Left lung (tissue), 10 donors: ENCODE data around the gene C1QTNF2. TPM values are rescaled to one million over a fixed set of nuclear protein-coding genes. Genes with fewer than 3 reads are reported as not detected.
A peak's percentile ranks its signal among the peaks of the same experiment; 100 is the strongest.

Experiments used
- ATAC-seq: fragments of 200-7000 bp; cut with Tn5 transposase; one replicate; pipeline ENCODE4 v1.9.1; 2020; ENCODE audit warnings: moderate library complexity
- DNase-seq, 4 donors: peaks; one replicate each; pipeline ENCODE4 v3.0.0-alpha.2; 2013 to 2020
- H3K27ac ChIP-seq, 2 donors: fragments of 200-600 bp; sonication (generic) in 1 of 2; one replicate each; pipeline versions ENCODE4 v1.5.0 to v1.8.0; 2020 to 2021
- H3K27me3 ChIP-seq, 2 donors: fragments of 200-600 bp; sonication (generic) in 1 of 2; one replicate each; pipeline versions ENCODE4 v1.5.0 to v1.8.0; 2020 to 2021
- H3K36me3 ChIP-seq, 2 donors: fragments of 200-600 bp; sonication (generic) in 1 of 2; one replicate each; pipeline versions ENCODE4 v1.5.0 to v1.8.0; 2020 to 2021
- H3K4me1 ChIP-seq, 2 donors: fragments of 200-600 bp; one replicate each; pipeline ENCODE4 v1.8.0; 2021
- H3K4me3 ChIP-seq, 2 donors: fragments of 200-600 bp; sonication (generic) in 1 of 2; one replicate each; pipeline versions ENCODE4 v1.5.0 to v1.8.0; 2020 to 2021; ENCODE audit warnings: mild to moderate bottlenecking in 1 of 2
- H3K9me3 ChIP-seq, 2 donors: fragments of 200-600 bp; sonication (generic) in 1 of 2; one replicate each; pipeline versions ENCODE4 v1.5.0 to v1.8.0; 2020 to 2021
- intact Hi-C, 2 donors: fragments of 100-400 bp; cut with DNase I; formaldehyde crosslinking; loops; one replicate each; pipeline versions ENCODE4 v1.11.2 to v1.14.2; 2022
- polyA plus RNA-seq, 6 donors: library from polyadenylated mRNA; unstranded; fragments of 120-200 nt; gene quantifications; one replicate each; pipeline ENCODE4 v1.2.1, GENCODE V29; 2013; ENCODE audit not compliant: insufficient read length in 6 of 6
- total RNA-seq, 2 donors: library from RNA; stranded (reverse); fragmentation: NEBNext Ultra II Directional; extraction: Animal tissue kit (Norgen Biotek cat#: 25700); gene quantifications; one replicate each; pipeline ENCODE4 v1.2.1, GENCODE V29; 2021
- TF ChIP-seq, protein P1 (sequence below), 2 donors: fragments of 200-600 bp; sonication (generic) in 1 of 2; IDR thresholded peaks; one replicate each; pipeline versions ENCODE4 v1.5.0 to v1.8.0; 2021; ENCODE audit warnings: antibody characterized with exemption in 2 of 2
- donor health status: DM: no; HTN: yes; CAD: no.
- donor health status: DM: no; HTN: no; CAD: no.

C1QTNF2 gene
- total and polyA plus RNA-seq, 8 donors = 2.3 to 5.3 (median 3.1) TPM

DNA sequence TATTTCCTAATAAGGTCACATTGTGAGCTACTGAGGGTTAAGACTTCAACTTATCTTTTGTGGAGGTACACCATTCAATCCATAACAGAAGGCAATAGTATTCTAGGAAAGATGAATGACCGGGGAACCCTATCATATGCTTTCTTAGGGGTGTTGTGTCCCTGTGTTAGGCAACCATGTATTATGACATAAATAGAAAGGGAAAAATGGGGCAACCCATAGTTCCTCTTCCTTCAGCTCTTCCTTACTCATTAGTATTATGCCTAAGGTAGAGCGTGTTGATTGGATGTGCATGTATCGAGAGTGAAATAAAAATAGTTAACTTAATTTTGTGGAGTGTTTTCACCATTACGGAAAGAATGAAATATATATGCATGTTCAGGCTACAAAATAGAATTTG, 52.0 kb downstream of the C1QTNF2 start:
- no peak overlapping the region for H3K4me3 ChIP-seq
- ATAC-seq (peak; percentile 19), DNase-seq (no peak)
- TF ChIP-seq, protein P1, sequence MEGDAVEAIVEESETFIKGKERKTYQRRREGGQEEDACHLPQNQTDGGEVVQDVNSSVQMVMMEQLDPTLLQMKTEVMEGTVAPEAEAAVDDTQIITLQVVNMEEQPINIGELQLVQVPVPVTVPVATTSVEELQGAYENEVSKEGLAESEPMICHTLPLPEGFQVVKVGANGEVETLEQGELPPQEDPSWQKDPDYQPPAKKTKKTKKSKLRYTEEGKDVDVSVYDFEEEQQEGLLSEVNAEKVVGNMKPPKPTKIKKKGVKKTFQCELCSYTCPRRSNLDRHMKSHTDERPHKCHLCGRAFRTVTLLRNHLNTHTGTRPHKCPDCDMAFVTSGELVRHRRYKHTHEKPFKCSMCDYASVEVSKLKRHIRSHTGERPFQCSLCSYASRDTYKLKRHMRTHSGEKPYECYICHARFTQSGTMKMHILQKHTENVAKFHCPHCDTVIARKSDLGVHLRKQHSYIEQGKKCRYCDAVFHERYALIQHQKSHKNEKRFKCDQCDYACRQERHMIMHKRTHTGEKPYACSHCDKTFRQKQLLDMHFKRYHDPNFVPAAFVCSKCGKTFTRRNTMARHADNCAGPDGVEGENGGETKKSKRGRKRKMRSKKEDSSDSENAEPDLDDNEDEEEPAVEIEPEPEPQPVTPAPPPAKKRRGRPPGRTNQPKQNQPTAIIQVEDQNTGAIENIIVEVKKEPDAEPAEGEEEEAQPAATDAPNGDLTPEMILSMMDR (IDR thresholded peaks at IDR 0.05) = no peak
- H3K36me3 ChIP-seq = no peaks in the 10 kb centered on the region
- peaks cover 0 to 8% of the 10 kb centered on the region in 2 donors for H3K27me3 ChIP-seq
- H3K9me3 ChIP-seq = no peaks in the 10 kb centered on the region
- peaks cover 0 to 38% of the 10 kb centered on the region in 2 donors for H3K4me1 ChIP-seq
- intact Hi-C loops = no loop called here
- H3K27ac ChIP-seq = peak overlapping the region in 1 of 2 donors; percentile 30

- ATAC-seq (peak; percentile 18), DNase-seq (no peak)
- intact Hi-C loops = no loop called here
- H3K9me3 ChIP-seq = no peaks in the 10 kb centered on the region
- peak overlapping the region in 1 of 2 donors; percentile 37 for H3K27ac ChIP-seq
- TF ChIP-seq, protein P1 (IDR thresholded peaks at IDR 0.05) = no peak
- no peak overlapping the region for H3K4me3 ChIP-seq
- no peaks in the 10 kb centered on the region for H3K36me3 ChIP-seq
- H3K27me3 ChIP-seq = peaks cover 0 to 18% of the 10 kb centered on the region in 2 donors
- H3K4me1 ChIP-seq = peaks cover 0 to 44% of the 10 kb centered on the region in 2 donors
Observed at GRCh38 chr5:160317434-160317833, 53.0 kb downstream of the C1QTNF2 start.

DNA sequence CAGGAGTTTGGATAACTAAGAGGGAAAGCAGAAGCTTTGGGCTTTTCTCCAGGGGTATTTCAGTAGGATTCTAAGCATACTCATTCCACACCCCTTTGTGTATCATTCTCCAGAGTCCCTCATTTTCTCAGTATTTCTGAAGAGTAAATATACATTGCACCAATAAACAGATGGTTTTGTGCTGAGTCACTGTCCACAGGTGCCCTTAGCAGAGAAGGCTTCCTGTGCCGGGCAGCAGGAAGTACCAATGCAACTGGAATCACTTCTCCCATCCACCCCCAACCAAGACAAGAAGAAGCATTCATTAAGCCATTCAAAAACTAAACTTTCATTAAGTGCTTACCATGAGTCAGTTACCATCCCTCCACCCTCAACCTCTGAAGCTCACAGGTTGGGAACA, 54.5 kb downstream of the C1QTNF2 start:
- ATAC-seq = peak; percentile 56
- DNase-seq = peak in 1 of 4 donors; percentile 54
- peaks cover 0 to 44% of the 10 kb centered on the region in 2 donors for H3K4me1 ChIP-seq
- intact Hi-C loops = no loop called here
- H3K36me3 ChIP-seq = no peaks in the 10 kb centered on the region
- TF ChIP-seq, protein P1 (IDR thresholded peaks at IDR 0.05) = no peak
- H3K9me3 ChIP-seq = no peaks in the 10 kb centered on the region
- no peak overlapping the region for H3K4me3 ChIP-seq
- H3K27ac ChIP-seq = peak overlapping the region; percentile 23 to 45
- H3K27me3 ChIP-seq = peaks cover 0 to 32% of the 10 kb centered on the region in 2 donors

- Histone ChIP-seq H3K4me3 (peak overlapping the region; percentile 67 to 71), H3K4me1 (peaks cover 0 to 37% of the 10 kb centered on the region in 2 donors), H3K36me3 (peaks cover 0 to 4% of the 10 kb centered on the region in 2 donors), H3K9me3 (no peaks in the 10 kb centered on the region), H3K27me3 (peaks cover 0 to 52% of the 10 kb centered on the region in 2 donors), H3K27ac (peak overlapping the region; percentile 76 to 83)
- peak; percentile 1 for ATAC-seq
- TF ChIP-seq, protein P1 (IDR thresholded peaks at IDR 0.05) = no peak
- no peak for DNase-seq
- intact Hi-C loops = no loop called here
Observed at GRCh38 chr5:160312960-160313727, 57.3 kb downstream of the C1QTNF2 start.

DNA sequence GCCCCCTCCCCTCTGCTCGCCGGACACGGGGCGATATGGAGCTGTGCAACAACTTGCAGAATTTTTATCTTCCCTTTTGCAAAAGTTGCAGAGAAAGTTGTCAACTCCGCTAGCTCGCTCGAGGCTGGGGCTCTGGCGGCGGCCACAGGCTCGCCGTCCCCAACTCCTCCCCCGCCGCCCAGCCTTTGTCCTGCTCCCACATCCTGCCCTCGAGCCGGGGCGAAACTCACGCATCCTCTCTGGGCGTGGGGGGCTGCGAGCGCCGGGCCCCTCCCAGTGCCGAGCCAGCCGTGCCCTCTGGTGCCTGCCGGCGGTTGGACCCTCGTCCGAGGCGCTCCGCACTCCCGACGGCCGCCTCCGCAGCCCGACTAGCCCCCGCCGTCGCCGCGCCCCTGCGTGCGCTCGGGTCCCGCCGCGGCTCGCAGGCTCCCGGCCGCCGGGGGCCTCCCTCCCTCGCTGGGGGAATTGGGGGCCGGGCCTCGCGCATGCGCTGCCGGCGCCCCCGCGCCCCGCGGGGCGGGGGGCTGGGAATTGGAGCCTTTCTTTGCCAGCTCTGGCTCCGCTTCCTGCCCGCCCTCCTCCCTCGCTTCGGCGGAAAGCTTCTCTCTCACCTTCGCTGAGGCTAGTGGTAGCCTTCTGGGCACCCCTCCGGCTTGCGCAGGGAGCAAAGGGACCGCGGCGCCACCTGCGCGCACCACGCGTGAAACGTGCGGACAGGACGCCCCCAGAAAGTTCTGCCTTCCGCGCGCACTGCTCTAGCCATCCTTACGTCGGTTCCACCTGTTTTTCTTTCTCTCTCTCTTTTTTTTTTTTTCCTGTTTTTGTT, 58.1 kb downstream of the C1QTNF2 start, which contains the start of gene CCNJL:
TSS of gene CCNJL (minus strand) at position 431 of the 826 bp plus-strand sequence. CDS start 641 bp downstream, outside the sequence.
- Histone ChIP-seq H3K4me3 (peak within 1 kb of the TSS; percentile 67 to 71), H3K4me1 (peaks cover 0 to 29% of the 10 kb centered on the region in 2 donors), H3K9me3 (no peaks in the 10 kb centered on the region), H3K27me3 (peaks cover 0 to 52% of the 10 kb centered on the region in 2 donors), H3K27ac (peak within 1 kb of the TSS; percentile 76 to 83), H3K36me3 (peaks cover 0 to 7% of the 10 kb centered on the region in 2 donors)
- intact Hi-C loops = no loop called here
- TF ChIP-seq, protein P1 (IDR thresholded peaks at IDR 0.05) = no peak
- ATAC-seq (peak; percentile 81), DNase-seq (peak; percentile 68 to 90 (median 82))
